H1 (cell line): ENCODE data around the gene SERPINB13. TPM values are rescaled to one million over a fixed set of nuclear protein-coding genes. Genes with fewer than 3 reads are reported as not detected.

Experiments
- RAD21 ChIP-seq, 2 experiments: IDR thresholded peaks in 1 of 2; conservative IDR thresholded peaks in 1 of 2; 2 replicates each; pipeline ENCODE4 v1.6.1; 2011; ENCODE audit warnings: low read depth in 2 of 2, low read length in 2 of 2, improper control_type of control experiment in 1 of 2, inconsistent platforms in 1 of 2, mild to moderate bottlenecking in 1 of 2, moderate library complexity in 1 of 2
- SIX5 ChIP-seq: IDR thresholded peaks from 2 replicates; pipeline ENCODE4 v1.6.1; 2011; ENCODE audit warnings: mild to moderate bottlenecking, low read depth, low read length
- polyA plus RNA-seq, 7 experiments: library from polyadenylated mRNA; depleted of rRNA in 3 of 7; stranded (reverse) in 5 of 7; unstranded in 2 of 7; fragments of >200 nt in 5 of 7; fragments of 200-250 nt in 2 of 7; gene quantifications; 1 replicate in 5 of 7; 2 replicates in 1 of 7; 4 replicates in 1 of 7; pipeline versions ENCODE4 v1.2.1 to v1.2.3, GENCODE V29; 2011 to 2013; ENCODE audit warnings: missing spikeins in 2 of 7, mixed read lengths in 2 of 7
- total RNA-seq: library from RNA; stranded (reverse); fragmentation: NEBNext Ultra II Directional; extraction: Animal tissue kit (Norgen Biotek cat#: 25700); gene quantifications from 2 replicates; pipeline ENCODE4 v1.2.1, GENCODE V29; 2021
- TF ChIP-seq, protein P1 (sequence below), 3 experiments: IDR thresholded peaks; 1 replicate in 2 of 3; 2 replicates in 1 of 3; pipeline versions ENCODE4 v1.5.1 to v1.6.1; 2011; ENCODE audit warnings: low read length in 3 of 3, mild to moderate bottlenecking in 3 of 3, inconsistent platforms in 2 of 3, low read depth in 1 of 3, moderate library complexity in 1 of 3; ENCODE audit not compliant: insufficient read depth in 1 of 3; ENCODE audit errors: control extremely low read depth in 1 of 3
- TF ChIP-seq, protein P2 (sequence below): IDR thresholded peaks from 2 replicates; pipeline ENCODE4 v1.6.1; 2011; ENCODE audit warnings: low read length, improper control_type of control experiment

The SERPINB13 gene
- total and polyA plus RNA-seq, 2 of the 8 experiments (the other 6 are each of a cell fraction or from before 2014, with no cell fraction given), result not detected

DNA sequence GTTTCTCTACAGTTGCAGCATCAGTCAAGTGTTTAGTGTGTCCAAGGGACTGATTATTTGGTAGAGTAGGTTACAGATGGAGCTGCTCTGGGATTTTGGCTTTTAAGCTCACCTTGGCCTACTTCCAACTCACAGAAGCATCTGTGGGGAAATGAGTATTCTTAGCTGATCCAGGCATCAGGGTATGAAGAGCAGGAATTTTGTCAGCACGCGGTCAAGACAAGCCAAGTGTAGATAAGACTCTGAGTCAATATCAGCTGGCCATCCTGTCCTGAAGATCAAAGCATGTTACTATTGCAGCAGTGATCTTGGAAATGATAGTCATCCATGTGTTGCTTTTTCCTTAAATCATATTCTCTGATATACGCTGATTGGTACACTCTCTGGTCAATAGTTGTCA lies 32.5 kb downstream of the SERPINB13 start (continued):
- TF ChIP-seq, protein P1, sequence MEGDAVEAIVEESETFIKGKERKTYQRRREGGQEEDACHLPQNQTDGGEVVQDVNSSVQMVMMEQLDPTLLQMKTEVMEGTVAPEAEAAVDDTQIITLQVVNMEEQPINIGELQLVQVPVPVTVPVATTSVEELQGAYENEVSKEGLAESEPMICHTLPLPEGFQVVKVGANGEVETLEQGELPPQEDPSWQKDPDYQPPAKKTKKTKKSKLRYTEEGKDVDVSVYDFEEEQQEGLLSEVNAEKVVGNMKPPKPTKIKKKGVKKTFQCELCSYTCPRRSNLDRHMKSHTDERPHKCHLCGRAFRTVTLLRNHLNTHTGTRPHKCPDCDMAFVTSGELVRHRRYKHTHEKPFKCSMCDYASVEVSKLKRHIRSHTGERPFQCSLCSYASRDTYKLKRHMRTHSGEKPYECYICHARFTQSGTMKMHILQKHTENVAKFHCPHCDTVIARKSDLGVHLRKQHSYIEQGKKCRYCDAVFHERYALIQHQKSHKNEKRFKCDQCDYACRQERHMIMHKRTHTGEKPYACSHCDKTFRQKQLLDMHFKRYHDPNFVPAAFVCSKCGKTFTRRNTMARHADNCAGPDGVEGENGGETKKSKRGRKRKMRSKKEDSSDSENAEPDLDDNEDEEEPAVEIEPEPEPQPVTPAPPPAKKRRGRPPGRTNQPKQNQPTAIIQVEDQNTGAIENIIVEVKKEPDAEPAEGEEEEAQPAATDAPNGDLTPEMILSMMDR (IDR thresholded peaks at IDR 0.05; ENCODE audit: control extremely low read depth in 1 of 3, insufficient read depth in 1 of 3, low read depth in 1 of 3, low read length in 3 of 3), result no peak
- TF ChIP-seq, protein P2, sequence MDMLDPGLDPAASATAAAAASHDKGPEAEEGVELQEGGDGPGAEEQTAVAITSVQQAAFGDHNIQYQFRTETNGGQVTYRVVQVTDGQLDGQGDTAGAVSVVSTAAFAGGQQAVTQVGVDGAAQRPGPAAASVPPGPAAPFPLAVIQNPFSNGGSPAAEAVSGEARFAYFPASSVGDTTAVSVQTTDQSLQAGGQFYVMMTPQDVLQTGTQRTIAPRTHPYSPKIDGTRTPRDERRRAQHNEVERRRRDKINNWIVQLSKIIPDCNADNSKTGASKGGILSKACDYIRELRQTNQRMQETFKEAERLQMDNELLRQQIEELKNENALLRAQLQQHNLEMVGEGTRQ, result no peak
- TF ChIP-seq RAD21 (IDR thresholded peaks at IDR 0.05 in 1 of 2, conservative IDR thresholded peaks at IDR 0.05 in 1 of 2; ENCODE audit: low read depth in 2 of 2, low read length in 2 of 2) (no peak), SIX5 (no peak)
